Measurements from ENCODE around the gene GRK5.

DNA sequence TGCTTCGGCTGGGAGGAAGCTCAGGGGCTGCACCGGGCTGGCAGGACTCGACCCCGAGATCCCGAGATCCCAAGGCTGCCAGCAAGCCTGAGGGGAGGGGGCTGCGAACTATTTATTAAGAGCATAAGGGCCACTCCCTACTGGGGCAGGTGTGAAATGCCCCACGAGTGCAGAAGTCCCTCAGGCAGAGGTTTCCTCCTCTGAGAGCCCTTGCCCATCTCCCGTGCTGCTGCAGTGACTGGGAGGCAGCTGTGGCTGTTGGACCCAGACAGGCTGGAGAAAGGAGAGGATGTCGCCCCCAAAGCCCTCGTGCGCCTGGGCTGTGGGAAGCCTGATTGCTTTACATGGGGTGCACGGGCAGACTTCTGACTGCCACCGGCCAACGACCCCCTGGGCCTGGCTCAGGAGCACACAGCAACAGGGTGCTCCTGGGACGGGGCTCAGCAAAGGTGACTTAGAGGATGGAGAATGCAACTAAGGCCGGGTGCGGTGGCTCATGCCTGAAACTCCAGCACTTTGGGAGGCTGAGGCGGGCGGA is 295.3 kb downstream of the GRK5 start:
- TF ChIP-seq, protein P1, sequence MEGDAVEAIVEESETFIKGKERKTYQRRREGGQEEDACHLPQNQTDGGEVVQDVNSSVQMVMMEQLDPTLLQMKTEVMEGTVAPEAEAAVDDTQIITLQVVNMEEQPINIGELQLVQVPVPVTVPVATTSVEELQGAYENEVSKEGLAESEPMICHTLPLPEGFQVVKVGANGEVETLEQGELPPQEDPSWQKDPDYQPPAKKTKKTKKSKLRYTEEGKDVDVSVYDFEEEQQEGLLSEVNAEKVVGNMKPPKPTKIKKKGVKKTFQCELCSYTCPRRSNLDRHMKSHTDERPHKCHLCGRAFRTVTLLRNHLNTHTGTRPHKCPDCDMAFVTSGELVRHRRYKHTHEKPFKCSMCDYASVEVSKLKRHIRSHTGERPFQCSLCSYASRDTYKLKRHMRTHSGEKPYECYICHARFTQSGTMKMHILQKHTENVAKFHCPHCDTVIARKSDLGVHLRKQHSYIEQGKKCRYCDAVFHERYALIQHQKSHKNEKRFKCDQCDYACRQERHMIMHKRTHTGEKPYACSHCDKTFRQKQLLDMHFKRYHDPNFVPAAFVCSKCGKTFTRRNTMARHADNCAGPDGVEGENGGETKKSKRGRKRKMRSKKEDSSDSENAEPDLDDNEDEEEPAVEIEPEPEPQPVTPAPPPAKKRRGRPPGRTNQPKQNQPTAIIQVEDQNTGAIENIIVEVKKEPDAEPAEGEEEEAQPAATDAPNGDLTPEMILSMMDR (IDR thresholded peaks at IDR 0.05) = no peak
- no peak for TF ChIP-seq POLR2A (IDR thresholded peaks at IDR 0.05)
- TF ChIP-seq POLR2AphosphoS5 (IDR thresholded peaks at IDR 0.05) = no peak
